GM18508 (cell line): Measurements from ENCODE around the gene ANXA4.

ENCODE experiments used
- ATAC-seq: cut with Tn5 transposase; IDR thresholded peaks from one replicate; pipeline ENCODE4 v1.9.1; 2021; ENCODE audit warnings: moderate number of reproducible peaks; ENCODE audit not compliant: insufficient read depth, unreplicated experiment

Gene ANXA4

DNA sequence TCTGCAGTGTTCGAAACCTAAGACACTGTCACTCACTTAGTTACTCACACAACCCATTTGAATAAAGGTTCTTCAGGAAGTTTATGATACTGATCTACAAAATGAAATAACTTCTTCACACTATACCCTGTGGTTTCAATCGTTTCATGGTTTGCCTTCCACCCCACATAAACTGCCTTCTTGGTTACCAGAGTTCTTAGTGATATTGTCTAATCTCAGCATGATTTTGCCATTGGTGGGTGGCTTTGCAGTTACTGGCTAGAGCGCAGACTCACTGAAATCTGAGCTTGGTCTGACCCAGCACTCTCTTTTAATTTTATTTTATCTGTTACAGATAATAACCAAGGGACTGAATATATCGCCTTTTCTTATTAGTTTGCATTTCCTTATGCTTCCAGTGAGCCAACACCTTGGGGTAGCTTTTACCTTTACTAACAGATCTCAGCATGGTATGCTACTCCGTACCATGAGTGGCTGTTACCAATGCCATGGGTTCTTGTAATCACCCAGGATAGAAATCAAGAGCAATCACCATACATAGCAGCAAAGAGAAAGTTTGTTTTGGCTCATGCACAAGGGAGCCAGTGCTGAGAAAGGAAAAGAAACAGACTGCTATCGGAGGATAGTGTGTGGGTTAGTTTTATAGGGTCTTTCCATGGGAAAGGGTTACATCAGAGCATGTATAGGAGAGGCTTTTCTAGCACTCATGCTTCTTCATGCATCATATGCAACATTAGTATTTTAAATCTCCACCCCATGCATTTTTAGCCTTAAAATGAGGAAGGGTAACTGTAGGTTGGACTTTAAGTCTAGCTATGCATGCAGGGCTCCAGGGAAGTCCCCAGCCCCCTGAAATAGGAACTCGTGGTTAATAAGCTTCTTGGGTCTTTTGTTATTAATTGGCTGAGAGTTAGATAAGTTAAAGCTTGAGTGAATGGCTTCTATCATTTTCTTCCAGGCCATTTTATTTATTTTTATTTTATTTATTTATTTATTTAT, 33.3 kb downstream of the ANXA4 start:
- no peak for ATAC-seq

DNA sequence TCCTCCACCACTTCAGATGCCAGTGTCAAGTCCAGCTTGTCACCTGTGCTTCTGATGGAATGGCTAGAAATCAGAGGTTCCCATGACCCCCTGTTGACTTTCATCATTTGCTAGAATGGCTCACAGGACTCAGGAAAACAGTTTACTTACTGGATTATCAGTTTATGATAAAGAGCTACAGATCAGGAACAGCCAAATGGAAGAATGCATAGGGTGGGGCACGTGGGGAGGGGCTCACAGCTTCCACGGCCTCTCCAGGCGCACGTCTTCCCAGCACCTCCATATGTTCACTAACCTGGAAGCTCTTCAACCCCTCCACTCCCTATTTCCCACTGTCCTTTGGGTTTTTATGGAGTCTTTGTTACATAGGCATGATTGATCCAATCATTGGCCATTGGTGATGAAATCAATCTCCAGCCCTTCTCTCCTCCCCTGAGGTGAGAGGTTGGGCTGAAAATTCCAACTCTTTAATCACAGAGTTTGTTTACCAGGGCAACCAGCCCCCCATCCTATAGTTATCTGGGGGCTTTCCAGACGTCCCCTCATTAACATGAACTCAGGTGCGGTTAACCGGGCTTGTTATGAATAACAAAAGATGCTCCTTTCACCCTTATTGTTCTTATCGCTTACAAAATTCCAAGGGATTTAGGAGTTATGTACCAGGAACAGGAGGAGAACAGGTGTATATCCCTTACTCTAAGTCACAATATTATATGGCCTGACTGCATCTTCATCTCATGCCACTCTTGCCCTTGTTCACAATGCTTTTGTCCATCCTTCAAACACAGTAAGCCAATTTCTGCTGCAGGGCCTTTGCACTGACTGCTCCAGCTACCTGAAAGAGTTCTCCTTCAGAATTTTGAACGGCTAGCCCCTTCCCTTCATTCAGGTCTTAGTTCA, 35.2 kb downstream of the ANXA4 start:
- ATAC-seq = no peak

- no peak for ATAC-seq
These were observed 35.8 kb downstream of the ANXA4 start for GRCh38 chr2:69777786-69778105.

- ATAC-seq = no peak
These were observed 37.5 kb downstream of the ANXA4 start for GRCh38 chr2:69779258-69780001.

GRCh38 chr2:69780921-69781320, 39.0 kb downstream of the ANXA4 start:
- no peak for ATAC-seq

- no peak for ATAC-seq
These were observed 39.7 kb downstream of the ANXA4 start for GRCh38 chr2:69781321-69782248.

DNA sequence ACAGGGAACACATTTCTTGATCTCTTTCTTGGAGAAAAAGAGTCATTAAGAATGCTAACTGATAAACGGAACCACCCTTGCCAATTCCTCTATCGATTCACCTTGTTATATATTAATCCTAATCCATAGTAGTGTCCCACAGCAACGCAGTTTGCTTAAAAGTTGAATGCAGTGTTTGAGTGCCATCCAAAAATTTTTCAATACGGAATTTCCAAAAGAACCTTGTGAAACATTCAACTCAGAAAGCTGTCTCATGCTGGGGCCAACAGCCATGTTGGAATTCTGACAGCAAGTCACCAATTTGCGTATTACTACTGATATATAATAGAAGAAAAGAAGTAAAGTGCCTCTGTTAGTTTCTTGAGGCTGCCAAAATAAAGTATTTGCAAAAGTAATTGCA, 42.3 kb downstream of the ANXA4 start:
- ATAC-seq = no peak

DNA sequence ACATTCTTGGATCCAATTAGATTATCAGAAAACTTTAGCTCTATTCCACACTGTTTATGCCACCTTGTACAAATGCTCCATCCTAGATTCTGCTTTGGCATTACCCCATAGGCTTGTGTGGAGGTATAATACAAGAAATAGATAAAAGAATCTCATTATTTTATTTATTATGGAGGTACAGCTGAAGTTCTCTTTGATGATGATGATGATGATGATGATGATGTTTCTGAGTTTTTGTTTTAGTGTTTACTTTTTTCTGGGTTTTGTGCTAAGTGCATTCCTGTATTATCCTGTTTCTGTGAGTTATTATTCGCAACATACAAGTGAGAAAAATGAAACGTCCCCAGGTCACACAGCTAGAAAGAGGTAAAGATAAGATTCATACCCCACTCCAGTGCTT, 43.4 kb downstream of the ANXA4 start:
- no peak for ATAC-seq

- ATAC-seq = no peak
These were observed 44.2 kb downstream of the ANXA4 start for GRCh38 chr2:69786052-69786560.

DNA sequence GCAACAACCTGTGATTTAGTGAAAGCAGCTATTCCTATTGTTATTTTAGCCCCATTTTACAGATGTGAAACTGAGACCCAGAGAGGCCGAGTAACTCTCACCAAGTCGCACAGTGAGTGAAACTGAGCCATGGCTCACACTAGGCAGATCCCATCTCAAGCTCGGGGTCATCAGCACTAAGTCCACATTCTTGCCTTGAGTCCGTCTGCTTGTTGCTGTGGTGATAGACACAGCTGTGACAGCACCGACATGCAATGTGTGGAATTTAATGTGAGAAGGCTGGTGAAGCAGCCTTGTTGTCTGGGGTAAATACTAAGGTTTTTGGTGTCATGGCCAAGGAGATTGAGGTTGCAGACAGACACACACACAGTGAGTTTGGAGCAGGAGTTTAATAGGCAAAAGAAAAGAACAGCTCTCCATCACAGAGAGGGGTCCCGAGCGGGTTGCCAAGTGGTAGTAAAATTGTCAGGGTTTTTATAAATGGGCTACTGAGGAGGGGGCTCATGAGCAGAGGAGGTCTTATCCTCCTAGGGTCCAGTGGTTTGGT, 47.3 kb downstream of the ANXA4 start:
- no peak for ATAC-seq

- ATAC-seq = no peak
These were observed 48.1 kb downstream of the ANXA4 start for GRCh38 chr2:69789772-69790600.

DNA sequence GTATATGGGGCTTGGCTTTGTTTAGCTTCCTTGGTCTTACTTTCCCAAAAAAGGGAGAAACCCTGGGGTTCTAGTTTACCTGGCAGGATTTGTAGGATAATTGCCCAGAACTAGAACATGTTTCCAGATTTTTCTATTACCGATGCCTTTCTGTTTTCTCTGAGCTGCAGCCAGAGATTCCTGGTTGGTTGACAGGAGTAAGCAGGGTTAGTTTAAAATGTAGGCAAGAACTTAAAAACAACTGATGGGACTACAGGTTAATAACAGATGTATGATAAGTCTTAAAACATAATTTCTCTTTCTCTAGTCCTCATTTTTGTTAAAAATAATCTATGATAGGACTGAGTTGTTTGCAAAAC, 48.6 kb downstream of the ANXA4 start:
- ATAC-seq = no peak

- ATAC-seq = no peak
These were observed 49.1 kb downstream of the ANXA4 start for GRCh38 chr2:69791045-69791444.

GRCh38 chr2:69796174-69796573, 54.2 kb downstream of the ANXA4 start:
- ATAC-seq = no peak

- no peak for ATAC-seq
These were observed 55.3 kb downstream of the ANXA4 start for GRCh38 chr2:69797235-69797634.

DNA sequence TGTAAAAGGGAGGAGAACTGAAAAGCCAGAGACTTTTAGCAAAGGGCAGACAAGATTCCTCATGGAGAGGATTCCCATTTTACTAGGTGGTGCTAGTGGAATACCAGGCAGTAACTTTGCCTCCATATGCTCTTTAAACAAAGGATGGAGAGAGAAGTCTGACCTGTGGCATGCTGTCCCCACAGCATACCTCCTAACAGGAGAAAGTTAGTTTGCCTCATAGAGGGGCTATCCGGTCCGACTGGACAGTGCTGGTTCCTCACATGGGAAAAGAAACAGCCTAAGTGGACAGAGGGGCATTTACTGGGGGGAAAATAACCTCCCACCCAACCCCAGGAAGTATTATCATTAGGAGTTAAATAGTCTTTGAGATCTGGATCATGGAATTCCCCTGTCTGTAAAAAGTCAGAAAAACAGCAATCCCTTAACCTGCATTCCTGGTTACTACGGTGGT, 55.9 kb downstream of the ANXA4 start:
- no peak for ATAC-seq

DNA sequence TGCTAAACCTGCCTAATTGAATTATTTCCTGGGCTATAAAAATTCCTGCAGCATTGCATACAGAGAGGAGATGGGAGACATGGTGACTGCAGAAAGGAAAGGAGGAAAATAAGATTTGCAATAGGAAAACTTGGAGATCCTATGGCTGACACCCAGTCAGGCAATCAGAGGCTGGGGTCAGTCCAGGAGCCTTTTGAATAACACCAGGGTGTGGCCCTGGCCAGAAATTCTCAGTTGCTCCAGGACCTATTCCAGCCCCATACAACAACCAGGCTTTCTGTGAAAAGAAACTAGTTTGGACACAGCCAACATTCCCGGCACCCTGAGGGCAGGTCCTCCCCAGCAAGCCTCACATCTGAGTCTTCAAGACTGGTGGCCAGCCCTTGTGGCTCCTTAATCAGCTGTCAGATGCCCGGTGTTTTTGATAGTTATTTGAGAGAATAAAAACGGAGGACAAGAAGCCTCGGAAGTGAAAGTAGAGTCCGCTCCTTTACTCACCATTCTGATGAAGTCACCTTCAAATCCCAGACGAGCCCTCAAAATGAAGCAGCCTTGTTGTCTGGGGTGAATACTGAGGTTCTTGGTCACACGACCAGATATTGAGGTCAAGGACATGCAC, 56.5 kb downstream of the ANXA4 start:
- ATAC-seq = no peak
